GM23338 (cell line): ENCODE results near the gene LIMA1.

Source experiments
- CREB1 ChIP-seq: fragments of 250-450 bp; sonication (Bioruptor Pico); IDR thresholded peaks from 2 replicates; pipeline ENCODE4 v1.5.0; 2020; ENCODE audit warnings: low read depth, mild to moderate bottlenecking, moderate library complexity
- ETS1 ChIP-seq: IDR thresholded peaks from 2 replicates; pipeline ENCODE4 v1.6.1; 2016; ENCODE audit warnings: antibody characterized with exemption
- EZH2 ChIP-seq: fragments of 200-600 bp; sonication (generic); IDR thresholded peaks from one replicate; pipeline ENCODE4 v1.8.0; 2017; ENCODE audit warnings: antibody characterized with exemption, mild to moderate bottlenecking, low read depth; ENCODE audit not compliant: unreplicated experiment
- EZH2phosphoT487 ChIP-seq: fragments of 200-600 bp; sonication (generic); IDR thresholded peaks from one replicate; pipeline ENCODE4 v1.8.1; 2018; ENCODE audit warnings: antibody characterized with exemption; ENCODE audit not compliant: unreplicated experiment
- JUNB ChIP-seq: IDR thresholded peaks from one replicate; pipeline ENCODE4 v1.6.1; 2016; ENCODE audit warnings: antibody characterized with exemption; ENCODE audit not compliant: unreplicated experiment
- NANOG ChIP-seq: IDR thresholded peaks from 2 replicates; pipeline ENCODE4 v1.6.1; 2016; ENCODE audit warnings: antibody characterized with exemption, borderline replicate concordance
- POLR2AphosphoS5 ChIP-seq: IDR thresholded peaks from 2 replicates; pipeline ENCODE4 v1.6.1; 2016; ENCODE audit warnings: antibody characterized with exemption, low read depth
- REST ChIP-seq: IDR thresholded peaks from one replicate; pipeline ENCODE4 v1.6.1; 2018; ENCODE audit warnings: antibody characterized with exemption; ENCODE audit not compliant: unreplicated experiment
- STAT1 ChIP-seq: IDR thresholded peaks from one replicate; pipeline ENCODE4 v1.6.1; 2016; ENCODE audit warnings: antibody characterized with exemption; ENCODE audit not compliant: unreplicated experiment
- ZNF114 ChIP-seq: fragments of 250-450 bp; sonication (Bioruptor Pico); IDR thresholded peaks from 2 replicates; pipeline ENCODE4 v1.5.0; 2020; ENCODE audit warnings: mild to moderate bottlenecking, moderate library complexity
- ZNF331 ChIP-seq: fragments of 250-450 bp; sonication (Bioruptor Pico); IDR thresholded peaks from 2 replicates; pipeline ENCODE4 v1.5.0; 2020; ENCODE audit warnings: low read depth, mild to moderate bottlenecking, moderate library complexity
- TF ChIP-seq, protein P1 (sequence below), 2 experiments: fragments of 200-600 bp in 1 of 2; sonication (generic) in 1 of 2; conservative IDR thresholded peaks; 2 replicates each; pipeline versions ENCODE4 v1.5.1 to v1.6.1; 2016 to 2017; ENCODE audit warnings: antibody characterized with exemption in 2 of 2, low read depth in 2 of 2, mild to moderate bottlenecking in 2 of 2, moderate library complexity in 1 of 2

DNA sequence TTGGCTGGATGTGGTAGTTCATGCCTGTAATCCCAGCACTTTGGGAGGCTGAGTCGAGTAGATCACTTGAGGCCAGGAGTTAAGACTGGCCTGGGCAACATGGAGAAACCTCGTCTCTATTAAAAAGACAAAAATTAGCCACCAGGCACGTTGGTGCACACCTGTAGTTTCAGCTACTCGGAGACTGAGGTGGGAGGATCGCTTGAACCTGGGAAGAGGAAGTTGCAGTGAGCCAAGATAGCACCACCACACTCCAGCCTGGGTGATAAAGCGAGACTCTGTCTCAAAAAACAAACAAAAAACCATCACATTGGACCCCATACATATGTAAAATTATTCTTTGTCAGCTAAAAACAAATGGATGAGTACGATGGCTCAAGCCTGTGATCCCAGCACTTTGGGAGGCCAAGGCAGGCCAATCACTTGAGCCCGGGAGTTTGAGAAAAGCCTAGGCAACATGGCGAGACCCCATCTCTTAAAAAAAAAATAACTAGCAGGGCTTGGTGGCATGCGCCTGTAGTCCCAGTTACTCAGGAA, 43.9 kb downstream of the LIMA1 start:
- TF ChIP-seq REST = no peak
- TF ChIP-seq POLR2AphosphoS5 = no peak
- TF ChIP-seq, protein P1, sequence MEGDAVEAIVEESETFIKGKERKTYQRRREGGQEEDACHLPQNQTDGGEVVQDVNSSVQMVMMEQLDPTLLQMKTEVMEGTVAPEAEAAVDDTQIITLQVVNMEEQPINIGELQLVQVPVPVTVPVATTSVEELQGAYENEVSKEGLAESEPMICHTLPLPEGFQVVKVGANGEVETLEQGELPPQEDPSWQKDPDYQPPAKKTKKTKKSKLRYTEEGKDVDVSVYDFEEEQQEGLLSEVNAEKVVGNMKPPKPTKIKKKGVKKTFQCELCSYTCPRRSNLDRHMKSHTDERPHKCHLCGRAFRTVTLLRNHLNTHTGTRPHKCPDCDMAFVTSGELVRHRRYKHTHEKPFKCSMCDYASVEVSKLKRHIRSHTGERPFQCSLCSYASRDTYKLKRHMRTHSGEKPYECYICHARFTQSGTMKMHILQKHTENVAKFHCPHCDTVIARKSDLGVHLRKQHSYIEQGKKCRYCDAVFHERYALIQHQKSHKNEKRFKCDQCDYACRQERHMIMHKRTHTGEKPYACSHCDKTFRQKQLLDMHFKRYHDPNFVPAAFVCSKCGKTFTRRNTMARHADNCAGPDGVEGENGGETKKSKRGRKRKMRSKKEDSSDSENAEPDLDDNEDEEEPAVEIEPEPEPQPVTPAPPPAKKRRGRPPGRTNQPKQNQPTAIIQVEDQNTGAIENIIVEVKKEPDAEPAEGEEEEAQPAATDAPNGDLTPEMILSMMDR (conservative IDR thresholded peaks at IDR 0.05; ENCODE audit: low read depth in 2 of 2) = no peak
- TF ChIP-seq EZH2 = no peak
- TF ChIP-seq JUNB = no peak
- no peak for TF ChIP-seq ZNF114 (CRISPR knock-in tag)
- no peak for TF ChIP-seq ZNF331 (CRISPR knock-in tag)
- no peak for TF ChIP-seq EZH2phosphoT487
- TF ChIP-seq CREB1 (CRISPR knock-in tag) = no peak
- TF ChIP-seq NANOG = no peak
- no peak for TF ChIP-seq ETS1
- TF ChIP-seq STAT1 = no peak
